Neural cell (in vitro differentiated cells): ENCODE results near the gene ZDBF2. TPM values are rescaled to one million over a fixed set of nuclear protein-coding genes. Genes with fewer than 3 reads are reported as not detected.
"Not testable (repeated sequence)": the region's sequence is repeated elsewhere in the genome, so short reads cannot be mapped to it uniquely, and the experiment has no call there.

Source experiments
- H2AFZ ChIP-seq: fragments of 200-600, 300-800 bp; sonication (generic), shearing (Covaris generic); 2 replicates; pipeline ENCODE4 v1.6.0; 2014; ENCODE audit warnings: low read depth, mild to moderate bottlenecking, antibody characterized with exemption, low read length, moderate library complexity
- H3F3A ChIP-seq: fragments of 200-600 bp; shearing (Covaris generic); 2 replicates; pipeline ENCODE4 v1.6.1; 2016; ENCODE audit warnings: mild to moderate bottlenecking, moderate library complexity, mixed read lengths, antibody characterized with exemption, low read length; ENCODE audit not compliant: insufficient read depth, poor library complexity, severe bottlenecking
- H3K27ac ChIP-seq: fragments of 200-600, 300-800 bp; sonication (generic), shearing (Covaris generic); 2 replicates; pipeline ENCODE4 v1.5.1; 2014; ENCODE audit warnings: mild to moderate bottlenecking, low read length, moderate library complexity
- H3K27me3 ChIP-seq: fragments of 300-800, 200-600 bp; sonication (generic), shearing (Covaris generic); 2 replicates; pipeline ENCODE4 v1.6.0; 2014; ENCODE audit warnings: mild to moderate bottlenecking, low read depth, low read length, moderate library complexity; ENCODE audit not compliant: insufficient read depth
- H3K36me3 ChIP-seq: fragments of 300-800, 200-600 bp; sonication (generic), shearing (Covaris generic); 2 replicates; pipeline ENCODE4 v1.5.1; 2014; ENCODE audit warnings: mild to moderate bottlenecking, antibody characterized with exemption, low read length, moderate library complexity; ENCODE audit not compliant: insufficient read depth
- H3K4me2 ChIP-seq: fragments of 300-800, 200-600 bp; sonication (generic), shearing (Covaris generic); 2 replicates; pipeline ENCODE4 v1.6.0; 2014; ENCODE audit warnings: mild to moderate bottlenecking, low read length
- H3K4me3 ChIP-seq: fragments of 300-800, 200-600 bp; sonication (generic), shearing (Covaris generic); 2 replicates; pipeline ENCODE4 v1.5.1; 2014; ENCODE audit warnings: mild to moderate bottlenecking, low read length, moderate library complexity
- H3K79me2 ChIP-seq: fragments of 200-600 bp; shearing (Covaris generic); replicated peaks from 2 replicates; pipeline ENCODE4 v1.6.0; 2014; ENCODE audit warnings: mild to moderate bottlenecking, low read length, moderate library complexity; ENCODE audit not compliant: insufficient read depth
- H3K9ac ChIP-seq: fragments of 300-800, 200-600 bp; sonication (generic), shearing (Covaris generic); 2 replicates; pipeline ENCODE4 v1.6.1; 2016; ENCODE audit warnings: mild to moderate bottlenecking, low read length, mixed read lengths
- H3K9me2 ChIP-seq: fragments of 200-600 bp; shearing (Covaris generic); 2 replicates; pipeline ENCODE4 v1.6.1; 2016; ENCODE audit warnings: mild to moderate bottlenecking, low read length, mixed read lengths; ENCODE audit not compliant: insufficient read depth
- H3K9me3 ChIP-seq: fragments of 200-600, 300-800 bp; sonication (generic), shearing (Covaris generic); 2 replicates; pipeline ENCODE4 v1.6.1; 2016; ENCODE audit warnings: mild to moderate bottlenecking, mixed run types, low read length, moderate library complexity, mixed read lengths
- H4K20me1 ChIP-seq: fragments of 200-600 bp; shearing (Covaris generic); 2 replicates; pipeline ENCODE4 v1.6.1; 2016; ENCODE audit warnings: mild to moderate bottlenecking, mixed run types; ENCODE audit not compliant: insufficient read depth
- EP300 ChIP-seq: fragments of 450-650 bp; conservative IDR thresholded peaks from 2 replicates; pipeline ENCODE4 v1.6.1; 2014; ENCODE audit warnings: antibody characterized with exemption, mild to moderate bottlenecking, moderate library complexity; ENCODE audit not compliant: poor library complexity, severe bottlenecking
- EZH2 ChIP-seq: fragments of 200-600, 300-800 bp; shearing (Covaris generic), sonication (generic); IDR thresholded peaks from 2 replicates; pipeline ENCODE4 v1.6.1; 2014; ENCODE audit warnings: antibody characterized with exemption, low read length, borderline replicate concordance, mild to moderate bottlenecking; ENCODE audit not compliant: insufficient read depth, poor library complexity, severe bottlenecking
- MXI1 ChIP-seq: fragments of 450-650 bp; conservative IDR thresholded peaks from 2 replicates; pipeline ENCODE4 v1.6.1; 2014; ENCODE audit warnings: antibody characterized with exemption, mild to moderate bottlenecking; ENCODE audit not compliant: poor library complexity, severe bottlenecking
- POLR2AphosphoS5 ChIP-seq: IDR thresholded peaks from 2 replicates; pipeline ENCODE4 v1.6.1; 2012
- RAD21 ChIP-seq: fragments of 450-650 bp; conservative IDR thresholded peaks from 2 replicates; pipeline ENCODE4 v1.6.1; 2014; ENCODE audit warnings: antibody characterized with exemption, mild to moderate bottlenecking, moderate library complexity
- SMC3 ChIP-seq: fragments of 450-650 bp; conservative IDR thresholded peaks from 2 replicates; pipeline ENCODE4 v1.6.1; 2014; ENCODE audit warnings: antibody characterized with exemption, mild to moderate bottlenecking, moderate library complexity; ENCODE audit not compliant: poor library complexity
- TAF1 ChIP-seq: IDR thresholded peaks from 2 replicates; pipeline ENCODE4 v1.6.1; 2012; ENCODE audit warnings: low read depth
- polyA plus RNA-seq: library from polyadenylated mRNA; depleted of rRNA; stranded (reverse); fragments of >200 nt; gene quantifications from 2 replicates; pipeline ENCODE4 v1.2.3, GENCODE V29; 2014
- TF ChIP-seq, protein P1 (sequence below): IDR thresholded peaks from 2 replicates; pipeline ENCODE4 v1.6.1; 2012; ENCODE audit warnings: borderline replicate concordance
- TF ChIP-seq, protein P2 (sequence below): fragments of 450-650 bp; IDR thresholded peaks from 2 replicates; pipeline ENCODE4 v1.5.1; 2014; ENCODE audit warnings: antibody characterized with exemption, mild to moderate bottlenecking, moderate library complexity; ENCODE audit not compliant: poor library complexity, severe bottlenecking

The ZDBF2 gene
- polyA plus RNA-seq, 1 donor from 2014 or later: 23.4 TPM

GRCh38 chr2:206354129-206354528 is 79.7 kb downstream of the ZDBF2 start:
- TF ChIP-seq EP300 (no peak), POLR2AphosphoS5 (no peak), TAF1 (no peak), EZH2 (no peak), RAD21 (no peak), MXI1 (no peak), SMC3 (no peak)
- TF ChIP-seq, protein P1, sequence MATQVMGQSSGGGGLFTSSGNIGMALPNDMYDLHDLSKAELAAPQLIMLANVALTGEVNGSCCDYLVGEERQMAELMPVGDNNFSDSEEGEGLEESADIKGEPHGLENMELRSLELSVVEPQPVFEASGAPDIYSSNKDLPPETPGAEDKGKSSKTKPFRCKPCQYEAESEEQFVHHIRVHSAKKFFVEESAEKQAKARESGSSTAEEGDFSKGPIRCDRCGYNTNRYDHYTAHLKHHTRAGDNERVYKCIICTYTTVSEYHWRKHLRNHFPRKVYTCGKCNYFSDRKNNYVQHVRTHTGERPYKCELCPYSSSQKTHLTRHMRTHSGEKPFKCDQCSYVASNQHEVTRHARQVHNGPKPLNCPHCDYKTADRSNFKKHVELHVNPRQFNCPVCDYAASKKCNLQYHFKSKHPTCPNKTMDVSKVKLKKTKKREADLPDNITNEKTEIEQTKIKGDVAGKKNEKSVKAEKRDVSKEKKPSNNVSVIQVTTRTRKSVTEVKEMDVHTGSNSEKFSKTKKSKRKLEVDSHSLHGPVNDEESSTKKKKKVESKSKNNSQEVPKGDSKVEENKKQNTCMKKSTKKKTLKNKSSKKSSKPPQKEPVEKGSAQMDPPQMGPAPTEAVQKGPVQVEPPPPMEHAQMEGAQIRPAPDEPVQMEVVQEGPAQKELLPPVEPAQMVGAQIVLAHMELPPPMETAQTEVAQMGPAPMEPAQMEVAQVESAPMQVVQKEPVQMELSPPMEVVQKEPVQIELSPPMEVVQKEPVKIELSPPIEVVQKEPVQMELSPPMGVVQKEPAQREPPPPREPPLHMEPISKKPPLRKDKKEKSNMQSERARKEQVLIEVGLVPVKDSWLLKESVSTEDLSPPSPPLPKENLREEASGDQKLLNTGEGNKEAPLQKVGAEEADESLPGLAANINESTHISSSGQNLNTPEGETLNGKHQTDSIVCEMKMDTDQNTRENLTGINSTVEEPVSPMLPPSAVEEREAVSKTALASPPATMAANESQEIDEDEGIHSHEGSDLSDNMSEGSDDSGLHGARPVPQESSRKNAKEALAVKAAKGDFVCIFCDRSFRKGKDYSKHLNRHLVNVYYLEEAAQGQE: no peak
- TF ChIP-seq, protein P2, sequence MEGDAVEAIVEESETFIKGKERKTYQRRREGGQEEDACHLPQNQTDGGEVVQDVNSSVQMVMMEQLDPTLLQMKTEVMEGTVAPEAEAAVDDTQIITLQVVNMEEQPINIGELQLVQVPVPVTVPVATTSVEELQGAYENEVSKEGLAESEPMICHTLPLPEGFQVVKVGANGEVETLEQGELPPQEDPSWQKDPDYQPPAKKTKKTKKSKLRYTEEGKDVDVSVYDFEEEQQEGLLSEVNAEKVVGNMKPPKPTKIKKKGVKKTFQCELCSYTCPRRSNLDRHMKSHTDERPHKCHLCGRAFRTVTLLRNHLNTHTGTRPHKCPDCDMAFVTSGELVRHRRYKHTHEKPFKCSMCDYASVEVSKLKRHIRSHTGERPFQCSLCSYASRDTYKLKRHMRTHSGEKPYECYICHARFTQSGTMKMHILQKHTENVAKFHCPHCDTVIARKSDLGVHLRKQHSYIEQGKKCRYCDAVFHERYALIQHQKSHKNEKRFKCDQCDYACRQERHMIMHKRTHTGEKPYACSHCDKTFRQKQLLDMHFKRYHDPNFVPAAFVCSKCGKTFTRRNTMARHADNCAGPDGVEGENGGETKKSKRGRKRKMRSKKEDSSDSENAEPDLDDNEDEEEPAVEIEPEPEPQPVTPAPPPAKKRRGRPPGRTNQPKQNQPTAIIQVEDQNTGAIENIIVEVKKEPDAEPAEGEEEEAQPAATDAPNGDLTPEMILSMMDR: no peak
- H3F3A ChIP-seq: no peaks in the 10 kb centered on the region
- no peaks in the 10 kb centered on the region for H4K20me1 ChIP-seq
- H3K36me3 ChIP-seq: no peaks in the 10 kb centered on the region
- H3K4me2 ChIP-seq: no peak overlapping the region
- H3K27me3 ChIP-seq: no peaks in the 10 kb centered on the region
- no peak overlapping the region for H3K4me3 ChIP-seq
- H3K9me3 ChIP-seq: peaks cover 5% of the 10 kb centered on the region
- no peak overlapping the region for H3K27ac ChIP-seq
- H3K9me2 ChIP-seq: no peaks in the 10 kb centered on the region
- no peak overlapping the region for H2AFZ ChIP-seq
- no peaks in the 10 kb centered on the region for H3K79me2 ChIP-seq
- H3K9ac ChIP-seq: no peak overlapping the region

DNA sequence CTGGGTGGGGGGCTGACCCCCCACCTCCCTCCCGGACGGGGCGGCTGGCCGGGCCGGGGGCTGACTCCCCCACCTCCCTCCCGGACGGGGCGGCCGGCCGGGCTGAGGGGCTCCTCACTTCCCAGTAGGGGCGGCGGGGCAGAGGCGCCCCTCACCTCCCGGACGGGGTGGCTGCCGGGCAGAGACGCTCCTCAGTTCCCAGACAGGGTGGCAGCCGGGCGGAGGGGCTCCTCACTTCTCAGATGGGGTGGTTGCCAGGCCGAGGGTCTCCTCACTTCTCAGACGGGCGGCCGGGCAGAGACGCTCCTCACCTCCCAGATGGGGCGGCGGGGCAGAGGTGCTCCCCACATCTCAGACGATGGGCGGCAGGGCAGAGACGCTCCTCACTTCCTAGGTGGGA is 82.4 kb downstream of the ZDBF2 start:
- not testable (repeated sequence) for H3K9me3 ChIP-seq, H3K9me2 ChIP-seq, H3K9ac ChIP-seq, H3K36me3 ChIP-seq, H3F3A ChIP-seq, H4K20me1 ChIP-seq, H3K27me3 ChIP-seq, H3K4me3 ChIP-seq, H2AFZ ChIP-seq, H3K4me2 ChIP-seq, H3K79me2 ChIP-seq, H3K27ac ChIP-seq

- not testable (repeated sequence) for H3K4me2 ChIP-seq, H3K9me2 ChIP-seq, H3K9ac ChIP-seq, H3K27ac ChIP-seq, H4K20me1 ChIP-seq, H3F3A ChIP-seq, H3K27me3 ChIP-seq, H3K9me3 ChIP-seq, H2AFZ ChIP-seq, H3K79me2 ChIP-seq, H3K4me3 ChIP-seq, H3K36me3 ChIP-seq
These were observed 86.4 kb downstream of the ZDBF2 start for GRCh38 chr2:206360840-206361239.
